WTC11 (cell line): ENCODE results near the gene COL4A2. TPM values are rescaled to one million over a fixed set of nuclear protein-coding genes. Genes with fewer than 3 reads are reported as not detected.

ENCODE experiments used
- ATAC-seq: fragments of 200-7000 bp; cut with Tn5 transposase; 2 replicates; pipeline ENCODE4 v1.10.0; 2021; ENCODE audit warnings: mild to moderate bottlenecking, moderate library complexity
- CTCF ChIA-PET: fragments of 300-600 bp; sonication (Branson Sonifier 250); formaldehyde crosslinking; loops from one replicate; lab custom pipeline; 2021; ENCODE audit warnings: antibody characterized with exemption; lab: Charles Lee
- POLR2A ChIA-PET: fragments of 350-600 bp; sonication (Branson Sonifier 250); formaldehyde crosslinking; loops from one replicate; lab custom pipeline; 2021; ENCODE audit warnings: antibody characterized with exemption; lab: Charles Lee
- DNase-seq: peaks from one replicate; pipeline ENCODE4 v3.0.0; 2021; ENCODE audit warnings: low spot score
- H3K27ac Mint-ChIP-seq: 2 replicates; pipeline ENCODE4 v1.8.0; 2021; ENCODE audit warnings: mixed read lengths
- H3K27me3 Mint-ChIP-seq: 2 replicates; pipeline ENCODE4 v1.8.0; 2021; ENCODE audit warnings: low read depth, mild to moderate bottlenecking, moderate library complexity, mixed read lengths
- H3K36me3 Mint-ChIP-seq: 2 replicates; pipeline ENCODE4 v1.8.0; 2021; ENCODE audit warnings: mixed read lengths
- H3K4me1 Mint-ChIP-seq: 2 replicates; pipeline ENCODE4 v1.8.0; 2022; ENCODE audit warnings: mixed read lengths
- H3K4me3 Mint-ChIP-seq: 2 replicates; pipeline ENCODE4 v1.8.0; 2021; ENCODE audit warnings: mild to moderate bottlenecking, moderate library complexity, mixed read lengths
- H3K9me3 Mint-ChIP-seq: 2 replicates; pipeline ENCODE4 v1.8.0; 2021; ENCODE audit warnings: mixed read lengths
- ATF1 ChIP-seq: sonication (generic); formaldehyde crosslinking; IDR thresholded peaks from 2 replicates; pipeline ENCODE4 v1.8.1; 2023; ENCODE audit warnings: mild to moderate bottlenecking, moderate library complexity, missing genetic modification reagents
- CREB1 ChIP-seq: sonication (generic); formaldehyde crosslinking; IDR thresholded peaks from 2 replicates; pipeline ENCODE4 v1.8.0; 2023; ENCODE audit warnings: mild to moderate bottlenecking, missing genetic modification reagents
- CREM ChIP-seq: sonication (generic); formaldehyde crosslinking; IDR thresholded peaks from 2 replicates; pipeline ENCODE4 v1.8.1; 2022; ENCODE audit warnings: mild to moderate bottlenecking, missing genetic modification reagents, moderate library complexity
- GTF2I ChIP-seq: fragments of 250-450 bp; sonication (Bioruptor Pico); conservative IDR thresholded peaks from 2 replicates; pipeline ENCODE4 v1.4.0; 2021; ENCODE audit warnings: mild to moderate bottlenecking
- OVOL2 ChIP-seq: fragments of 250-450 bp; sonication (Bioruptor Pico); IDR thresholded peaks from 2 replicates; pipeline ENCODE4 v1.9.0; 2021; ENCODE audit warnings: mild to moderate bottlenecking, borderline replicate concordance
- RELA ChIP-seq: sonication (generic); formaldehyde crosslinking; IDR thresholded peaks from 2 replicates; pipeline ENCODE4 v1.8.1; 2022; ENCODE audit warnings: missing genetic modification reagents, mild to moderate bottlenecking, borderline replicate concordance
- RORB ChIP-seq: fragments of 250-450 bp; sonication (Bioruptor Pico); IDR thresholded peaks from 2 replicates; pipeline ENCODE4 v1.9.0; 2021; ENCODE audit warnings: mild to moderate bottlenecking
- ZNF121 ChIP-seq: sonication (generic); formaldehyde crosslinking; IDR thresholded peaks from 2 replicates; pipeline ENCODE4 v1.8.0; 2023; ENCODE audit warnings: missing genetic modification reagents
- ZNF232 ChIP-seq: sonication (generic); formaldehyde crosslinking; IDR thresholded peaks from 2 replicates; pipeline ENCODE4 v1.8.0; 2022; ENCODE audit warnings: mild to moderate bottlenecking, missing genetic modification reagents
- ZNF281 ChIP-seq: sonication (generic); formaldehyde crosslinking; IDR thresholded peaks from 2 replicates; pipeline ENCODE4 v1.8.0; 2023; ENCODE audit warnings: mild to moderate bottlenecking, missing genetic modification reagents
- total RNA-seq: library from RNA; stranded (reverse); gene quantifications from 3 replicates; pipeline ENCODE4 v1.2.3, GENCODE V29; 2021
- TF ChIP-seq, protein P1 (sequence below): fragments of 250-450 bp; sonication (Bioruptor Pico); conservative IDR thresholded peaks from 2 replicates; pipeline ENCODE4 v1.9.0; 2021; ENCODE audit warnings: mild to moderate bottlenecking
- TF ChIP-seq, protein P2 (sequence below): fragments of 250-450 bp; sonication (Bioruptor Pico); IDR thresholded peaks from 2 replicates; pipeline ENCODE4 v1.9.0; 2021; ENCODE audit warnings: mild to moderate bottlenecking
- TF ChIP-seq, protein P3 (sequence below): sonication (generic); formaldehyde crosslinking; IDR thresholded peaks from 2 replicates; pipeline ENCODE4 v1.8.1; 2023; ENCODE audit warnings: mild to moderate bottlenecking, missing genetic modification reagents, moderate library complexity
- TF ChIP-seq, protein P4 (sequence below): sonication (generic); formaldehyde crosslinking; IDR thresholded peaks from 2 replicates; pipeline ENCODE4 v1.8.1; 2023; ENCODE audit warnings: mild to moderate bottlenecking, missing genetic modification reagents, moderate library complexity
- TF ChIP-seq, protein P5 (sequence below): sonication (generic); formaldehyde crosslinking; conservative IDR thresholded peaks from 2 replicates; pipeline ENCODE4 v1.8.1; 2022; ENCODE audit warnings: mild to moderate bottlenecking, missing genetic modification reagents
- TF ChIP-seq, protein P6 (sequence below): fragments of 250-450 bp; sonication (Bioruptor Pico); IDR thresholded peaks from 2 replicates; pipeline ENCODE4 v1.8.0; 2021; ENCODE audit warnings: mild to moderate bottlenecking
- TF ChIP-seq, protein P7 (sequence below): fragments of 250-450 bp; sonication (Bioruptor Pico); IDR thresholded peaks from 2 replicates; pipeline ENCODE4 v1.9.0; 2021; ENCODE audit warnings: mild to moderate bottlenecking
- TF ChIP-seq, protein P8 (sequence below): fragments of 250-450 bp; sonication (Bioruptor Pico); IDR thresholded peaks from 2 replicates; pipeline ENCODE4 v1.9.0; 2021; ENCODE audit warnings: moderate library complexity, mild to moderate bottlenecking, inconsistent platforms, borderline replicate concordance

Gene COL4A2
- total RNA-seq, 1 experiment from 2014 or later: 109 TPM

- TF ChIP-seq, protein P1, sequence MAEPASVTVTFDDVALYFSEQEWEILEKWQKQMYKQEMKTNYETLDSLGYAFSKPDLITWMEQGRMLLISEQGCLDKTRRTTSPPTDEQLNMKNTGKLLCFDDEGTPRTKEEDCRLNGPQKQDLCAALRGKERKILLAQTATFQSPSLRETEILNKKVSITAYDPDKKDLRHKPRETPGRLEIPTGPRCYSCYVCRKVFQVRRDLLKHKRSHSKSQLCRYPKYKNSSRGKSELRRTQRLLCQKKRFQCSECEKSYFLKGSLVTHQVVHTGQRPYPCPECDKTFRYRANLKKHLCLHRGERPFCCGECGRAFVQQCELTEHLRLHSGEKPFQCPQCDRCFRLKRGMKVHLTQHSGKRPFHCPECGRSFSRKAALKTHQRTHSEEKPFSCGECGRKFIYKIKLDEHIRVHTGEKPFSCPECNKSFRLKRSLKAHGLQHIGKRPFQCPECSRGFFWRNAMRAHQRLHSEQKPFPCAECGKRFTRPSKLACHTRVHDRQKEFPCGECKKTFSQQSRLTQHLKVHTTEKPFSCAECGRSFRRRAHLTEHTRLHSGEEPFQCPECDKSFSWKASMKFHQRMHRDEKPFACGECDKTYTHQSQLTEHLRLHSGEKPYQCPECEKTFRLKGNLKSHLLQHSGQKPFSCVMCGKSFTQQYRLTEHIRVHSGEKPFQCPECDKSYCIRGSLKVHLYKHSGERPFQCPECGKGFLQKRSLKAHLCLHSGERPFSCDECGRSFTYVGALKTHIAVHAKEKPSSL (CRISPR knock-in tag): no peak
- TF ChIP-seq CREB1 (CRISPR knock-in tag) (no peak), CREM (CRISPR knock-in tag) (no peak), ZNF232 (CRISPR knock-in tag) (no peak), OVOL2 (CRISPR knock-in tag) (no peak), RELA (no peak), ATF1 (no peak), RORB (CRISPR knock-in tag) (no peak)
- TF ChIP-seq, protein P2, sequence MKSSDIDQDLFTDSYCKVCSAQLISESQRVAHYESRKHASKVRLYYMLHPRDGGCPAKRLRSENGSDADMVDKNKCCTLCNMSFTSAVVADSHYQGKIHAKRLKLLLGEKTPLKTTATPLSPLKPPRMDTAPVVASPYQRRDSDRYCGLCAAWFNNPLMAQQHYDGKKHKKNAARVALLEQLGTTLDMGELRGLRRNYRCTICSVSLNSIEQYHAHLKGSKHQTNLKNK (CRISPR knock-in tag): no peak
- TF ChIP-seq, protein P3, sequence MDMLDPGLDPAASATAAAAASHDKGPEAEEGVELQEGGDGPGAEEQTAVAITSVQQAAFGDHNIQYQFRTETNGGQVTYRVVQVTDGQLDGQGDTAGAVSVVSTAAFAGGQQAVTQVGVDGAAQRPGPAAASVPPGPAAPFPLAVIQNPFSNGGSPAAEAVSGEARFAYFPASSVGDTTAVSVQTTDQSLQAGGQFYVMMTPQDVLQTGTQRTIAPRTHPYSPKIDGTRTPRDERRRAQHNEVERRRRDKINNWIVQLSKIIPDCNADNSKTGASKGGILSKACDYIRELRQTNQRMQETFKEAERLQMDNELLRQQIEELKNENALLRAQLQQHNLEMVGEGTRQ (CRISPR knock-in tag): no peak
- TF ChIP-seq, protein P4, sequence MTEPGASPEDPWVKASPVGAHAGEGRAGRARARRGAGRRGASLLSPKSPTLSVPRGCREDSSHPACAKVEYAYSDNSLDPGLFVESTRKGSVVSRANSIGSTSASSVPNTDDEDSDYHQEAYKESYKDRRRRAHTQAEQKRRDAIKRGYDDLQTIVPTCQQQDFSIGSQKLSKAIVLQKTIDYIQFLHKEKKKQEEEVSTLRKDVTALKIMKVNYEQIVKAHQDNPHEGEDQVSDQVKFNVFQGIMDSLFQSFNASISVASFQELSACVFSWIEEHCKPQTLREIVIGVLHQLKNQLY (CRISPR knock-in tag): no peak
- TF ChIP-seq, protein P5, sequence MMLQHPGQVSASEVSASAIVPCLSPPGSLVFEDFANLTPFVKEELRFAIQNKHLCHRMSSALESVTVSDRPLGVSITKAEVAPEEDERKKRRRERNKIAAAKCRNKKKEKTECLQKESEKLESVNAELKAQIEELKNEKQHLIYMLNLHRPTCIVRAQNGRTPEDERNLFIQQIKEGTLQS (CRISPR knock-in tag): no peak
These were observed 217.6 kb downstream of the COL4A2 start (continued) for GRCh38 chr13:110524541-110525257.

- ChIA-PET POLR2A (no interaction called here), CTCF (interaction anchor here (1.0 kb wide), 2 partner anchors 70 to 390 kb away, joined by 4 to 5 read pairs; no protein-coding TSS in a partner anchor)
- Mint-ChIP-seq H3K27me3 (no peaks in the 10 kb centered on the region; the same call in 1 of the 2 replicates), H3K9me3 (no peaks in the 10 kb centered on the region), H3K4me3 (no peak overlapping the region), H3K27ac (peak overlapping the region; percentile 65), H3K4me1 (peaks cover 39% of the 10 kb centered on the region), H3K36me3 (peaks cover 2% of the 10 kb centered on the region; the same call in 1 of the 2 replicates)
- DNase-seq: no peak
- ATAC-seq: no peak; the same call in 1 of the 2 replicates
- TF ChIP-seq, protein P6, sequence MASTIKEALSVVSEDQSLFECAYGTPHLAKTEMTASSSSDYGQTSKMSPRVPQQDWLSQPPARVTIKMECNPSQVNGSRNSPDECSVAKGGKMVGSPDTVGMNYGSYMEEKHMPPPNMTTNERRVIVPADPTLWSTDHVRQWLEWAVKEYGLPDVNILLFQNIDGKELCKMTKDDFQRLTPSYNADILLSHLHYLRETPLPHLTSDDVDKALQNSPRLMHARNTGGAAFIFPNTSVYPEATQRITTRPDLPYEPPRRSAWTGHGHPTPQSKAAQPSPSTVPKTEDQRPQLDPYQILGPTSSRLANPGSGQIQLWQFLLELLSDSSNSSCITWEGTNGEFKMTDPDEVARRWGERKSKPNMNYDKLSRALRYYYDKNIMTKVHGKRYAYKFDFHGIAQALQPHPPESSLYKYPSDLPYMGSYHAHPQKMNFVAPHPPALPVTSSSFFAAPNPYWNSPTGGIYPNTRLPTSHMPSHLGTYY (CRISPR knock-in tag): no peak
- TF ChIP-seq ZNF121 (no peak), ATF1 (no peak), ZNF281 (CRISPR knock-in tag) (no peak), GTF2I (no peak)
- TF ChIP-seq, protein P2 (CRISPR knock-in tag): no peak
- TF ChIP-seq, protein P7, sequence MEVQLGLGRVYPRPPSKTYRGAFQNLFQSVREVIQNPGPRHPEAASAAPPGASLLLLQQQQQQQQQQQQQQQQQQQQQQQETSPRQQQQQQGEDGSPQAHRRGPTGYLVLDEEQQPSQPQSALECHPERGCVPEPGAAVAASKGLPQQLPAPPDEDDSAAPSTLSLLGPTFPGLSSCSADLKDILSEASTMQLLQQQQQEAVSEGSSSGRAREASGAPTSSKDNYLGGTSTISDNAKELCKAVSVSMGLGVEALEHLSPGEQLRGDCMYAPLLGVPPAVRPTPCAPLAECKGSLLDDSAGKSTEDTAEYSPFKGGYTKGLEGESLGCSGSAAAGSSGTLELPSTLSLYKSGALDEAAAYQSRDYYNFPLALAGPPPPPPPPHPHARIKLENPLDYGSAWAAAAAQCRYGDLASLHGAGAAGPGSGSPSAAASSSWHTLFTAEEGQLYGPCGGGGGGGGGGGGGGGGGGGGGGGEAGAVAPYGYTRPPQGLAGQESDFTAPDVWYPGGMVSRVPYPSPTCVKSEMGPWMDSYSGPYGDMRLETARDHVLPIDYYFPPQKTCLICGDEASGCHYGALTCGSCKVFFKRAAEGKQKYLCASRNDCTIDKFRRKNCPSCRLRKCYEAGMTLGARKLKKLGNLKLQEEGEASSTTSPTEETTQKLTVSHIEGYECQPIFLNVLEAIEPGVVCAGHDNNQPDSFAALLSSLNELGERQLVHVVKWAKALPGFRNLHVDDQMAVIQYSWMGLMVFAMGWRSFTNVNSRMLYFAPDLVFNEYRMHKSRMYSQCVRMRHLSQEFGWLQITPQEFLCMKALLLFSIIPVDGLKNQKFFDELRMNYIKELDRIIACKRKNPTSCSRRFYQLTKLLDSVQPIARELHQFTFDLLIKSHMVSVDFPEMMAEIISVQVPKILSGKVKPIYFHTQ (CRISPR knock-in tag): no peak
- TF ChIP-seq, protein P8, sequence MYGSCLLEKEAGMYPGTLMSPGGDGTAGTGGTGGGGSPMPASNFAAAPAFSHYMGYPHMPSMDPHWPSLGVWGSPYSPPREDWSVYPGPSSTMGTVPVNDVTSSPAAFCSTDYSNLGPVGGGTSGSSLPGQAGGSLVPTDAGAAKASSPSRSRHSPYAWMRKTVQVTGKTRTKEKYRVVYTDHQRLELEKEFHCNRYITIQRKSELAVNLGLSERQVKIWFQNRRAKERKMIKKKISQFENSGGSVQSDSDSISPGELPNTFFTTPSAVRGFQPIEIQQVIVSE (CRISPR knock-in tag): no peak
These were observed 218.5 kb downstream of the COL4A2 start for GRCh38 chr13:110525328-110526319.
